Measurements from ENCODE around the gene PIGU.

PIGU gene

GRCh38 chr20:34547844-34548613 lies 128.9 kb downstream of the PIGU start:
- no peak for DNase-seq

- peak; percentile 57 for DNase-seq
Observed at GRCh38 chr20:34546751-34547181, 130.1 kb downstream of the PIGU start.

GRCh38 chr20:34544109-34544796 lies 132.6 kb downstream of the PIGU start:
- no peak for DNase-seq

- DNase-seq, result no peak
Observed at GRCh38 chr20:34543463-34544056, 133.3 kb downstream of the PIGU start.

- DNase-seq, result no peak
Observed at GRCh38 chr20:34542439-34542838, 134.5 kb downstream of the PIGU start.

GRCh38 chr20:34541917-34542316 lies 135.0 kb downstream of the PIGU start:
- DNase-seq, result no peak

- no peak for DNase-seq
Observed at GRCh38 chr20:34541264-34541901, 135.5 kb downstream of the PIGU start.

GRCh38 chr20:34540596-34541263 lies 136.2 kb downstream of the PIGU start:
- no peak for DNase-seq

- DNase-seq, result no peak
Observed at GRCh38 chr20:34539756-34540155, 137.1 kb downstream of the PIGU start.

- no peak for DNase-seq
Observed at GRCh38 chr20:34538671-34539123, 138.2 kb downstream of the PIGU start.

GRCh38 chr20:34537651-34538050 lies 139.2 kb downstream of the PIGU start:
- no peak for DNase-seq

- no peak for DNase-seq
Observed at GRCh38 chr20:34536798-34537394, 140.0 kb downstream of the PIGU start.

GRCh38 chr20:34535857-34536256 lies 141.0 kb downstream of the PIGU start:
- DNase-seq, result no peak

GRCh38 chr20:34535301-34535840 lies 141.5 kb downstream of the PIGU start:
- no peak for DNase-seq

GRCh38 chr20:34534391-34535165 lies 142.3 kb downstream of the PIGU start:
- no peak for DNase-seq

GRCh38 chr20:34532756-34533155 lies 144.1 kb downstream of the PIGU start:
- no peak for DNase-seq

GRCh38 chr20:34532320-34532719 lies 144.6 kb downstream of the PIGU start:
- no peak for DNase-seq

- DNase-seq, result no peak
Observed at GRCh38 chr20:34531608-34532265, 145.2 kb downstream of the PIGU start.

- no peak for DNase-seq
Observed at GRCh38 chr20:34530342-34530741, 146.6 kb downstream of the PIGU start.

- no peak for DNase-seq
Observed at GRCh38 chr20:34529742-34530141, 147.2 kb downstream of the PIGU start.

- DNase-seq, result no peak
Observed at GRCh38 chr20:34528921-34529297, 148.0 kb downstream of the PIGU start.

Measured in NCI-H2107 (cell line).